Raji (cell line): Measurements from ENCODE around the gene KCNN3.

Experiments used
- POLR2A ChIP-seq: IDR thresholded peaks from 2 replicates; pipeline ENCODE4 v1.6.1; 2011; ENCODE audit warnings: low read depth, low read length, control low read depth; ENCODE audit not compliant: insufficient read depth

KCNN3 gene

GRCh38 chr1:154775621-154776605 lies 94.2 kb downstream of the KCNN3 start:
- no peak for TF ChIP-seq POLR2A

DNA sequence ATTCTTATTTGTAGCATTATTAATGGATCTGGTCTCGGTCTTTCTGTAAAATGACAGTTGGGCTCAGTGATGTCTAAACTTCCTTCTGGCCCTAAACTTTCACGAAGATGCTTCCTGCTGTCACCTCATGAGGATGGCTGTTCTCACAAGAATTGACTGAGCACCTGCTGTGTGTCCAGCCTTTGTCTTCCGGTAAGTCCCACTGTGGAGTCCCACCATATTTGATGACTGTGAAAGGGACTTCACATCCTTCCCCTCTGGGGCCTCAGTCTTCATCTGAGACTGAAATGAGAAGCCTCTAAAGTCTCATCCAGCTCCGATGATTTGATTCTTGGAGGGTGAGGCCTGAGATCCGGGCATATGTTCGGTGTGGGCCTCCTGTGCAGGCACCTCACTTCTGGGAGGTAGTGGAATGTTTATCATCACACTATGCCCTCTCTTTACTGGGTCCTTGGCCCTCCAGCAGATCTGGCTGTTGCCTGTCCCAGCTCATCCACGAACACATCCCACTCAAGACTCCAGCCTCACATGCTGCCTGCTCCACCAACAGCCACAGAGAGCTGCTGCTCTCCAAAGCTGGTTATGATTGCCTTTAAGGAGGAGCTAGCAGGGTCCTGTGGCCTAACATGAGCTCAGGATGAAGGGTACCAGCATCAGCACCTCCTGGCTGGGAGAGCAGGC lies 95.8 kb downstream of the KCNN3 start:
- TF ChIP-seq POLR2A = no peak

- TF ChIP-seq POLR2A = no peak
These were observed 96.5 kb downstream of the KCNN3 start for GRCh38 chr1:154773551-154773950.

GRCh38 chr1:154772606-154773506 lies 97.2 kb downstream of the KCNN3 start:
- no peak for TF ChIP-seq POLR2A

- no peak for TF ChIP-seq POLR2A
These were observed 98.0 kb downstream of the KCNN3 start for GRCh38 chr1:154772056-154772455.

DNA sequence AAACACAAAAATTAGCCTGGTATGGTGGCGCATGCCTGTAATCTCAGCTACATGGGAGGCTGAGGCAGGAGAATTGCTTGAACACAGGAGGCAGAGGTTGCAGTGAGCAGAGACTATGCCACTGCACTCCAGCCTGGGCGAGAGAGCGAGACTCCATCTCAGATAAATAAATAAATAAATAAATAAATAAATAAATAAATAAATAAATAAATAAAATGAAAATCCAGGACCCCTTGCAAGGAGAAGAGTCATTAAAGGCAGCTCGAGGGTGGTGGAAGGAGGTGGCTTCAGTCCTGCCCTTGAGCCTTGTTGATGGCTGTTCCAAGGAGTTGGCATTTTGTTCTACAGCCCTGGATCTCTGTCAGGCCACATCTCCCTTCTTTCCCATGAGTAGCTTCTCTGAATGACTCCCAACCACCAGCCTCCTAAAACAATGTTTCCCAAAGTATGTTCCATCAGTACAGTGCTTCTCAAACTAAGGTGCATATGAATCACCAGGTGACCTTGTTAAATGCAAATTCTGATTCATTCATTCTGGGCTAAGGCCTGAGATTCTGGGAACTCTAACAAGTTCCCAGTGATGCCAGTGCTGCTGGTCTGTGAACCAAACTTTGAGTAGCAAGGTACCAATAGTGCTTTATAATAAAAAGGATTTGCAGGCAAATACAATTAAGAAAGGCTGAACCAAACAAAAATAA lies 99.0 kb downstream of the KCNN3 start:
- TF ChIP-seq POLR2A = no peak

GRCh38 chr1:154769193-154769895 lies 100.7 kb downstream of the KCNN3 start:
- TF ChIP-seq POLR2A = no peak

GRCh38 chr1:154768456-154769125 lies 101.5 kb downstream of the KCNN3 start:
- TF ChIP-seq POLR2A = no peak

DNA sequence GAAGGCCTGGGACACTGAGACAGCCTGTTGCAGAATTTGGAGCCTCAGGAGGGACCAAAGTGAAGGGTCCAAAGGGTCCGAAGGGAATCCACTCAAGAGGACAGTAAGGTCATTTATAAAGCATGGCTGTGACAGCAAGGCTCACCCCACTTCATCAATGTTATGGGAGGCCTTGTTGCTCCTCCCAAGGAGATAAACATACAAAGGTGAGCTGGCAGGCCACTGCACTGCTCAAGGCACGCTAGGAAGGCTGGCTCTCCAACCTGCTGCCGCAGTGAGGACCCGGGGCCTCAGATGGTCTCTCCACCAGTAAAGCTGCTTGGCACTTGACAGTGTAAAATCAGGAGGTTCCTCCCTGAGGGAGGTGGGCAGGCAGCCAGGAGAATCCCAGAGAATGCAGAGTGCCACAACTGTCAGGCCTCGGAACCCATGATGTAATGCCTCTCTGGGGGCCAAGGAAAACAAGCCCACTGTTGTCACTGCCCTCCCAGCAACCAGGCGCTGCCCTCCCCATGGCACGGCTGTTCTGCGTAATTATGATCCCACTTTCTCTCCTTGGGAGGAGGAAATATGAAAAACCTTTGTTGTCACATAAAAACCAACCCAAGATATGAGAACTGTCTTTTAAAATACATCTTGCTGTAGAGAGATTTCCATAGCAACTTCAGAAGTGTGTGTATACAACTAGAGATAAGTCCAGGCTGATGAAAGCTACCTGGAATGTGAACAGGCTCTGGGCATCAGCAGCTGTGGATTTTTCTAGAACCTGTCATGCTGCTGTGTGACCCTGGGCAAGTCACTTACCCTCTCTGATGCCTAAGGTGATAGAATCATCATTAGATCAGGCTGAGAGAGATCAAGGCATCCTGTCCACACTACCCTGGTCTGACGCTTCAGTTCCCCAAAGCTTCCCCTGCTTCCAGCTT lies 102.5 kb downstream of the KCNN3 start:
- TF ChIP-seq POLR2A = no peak

DNA sequence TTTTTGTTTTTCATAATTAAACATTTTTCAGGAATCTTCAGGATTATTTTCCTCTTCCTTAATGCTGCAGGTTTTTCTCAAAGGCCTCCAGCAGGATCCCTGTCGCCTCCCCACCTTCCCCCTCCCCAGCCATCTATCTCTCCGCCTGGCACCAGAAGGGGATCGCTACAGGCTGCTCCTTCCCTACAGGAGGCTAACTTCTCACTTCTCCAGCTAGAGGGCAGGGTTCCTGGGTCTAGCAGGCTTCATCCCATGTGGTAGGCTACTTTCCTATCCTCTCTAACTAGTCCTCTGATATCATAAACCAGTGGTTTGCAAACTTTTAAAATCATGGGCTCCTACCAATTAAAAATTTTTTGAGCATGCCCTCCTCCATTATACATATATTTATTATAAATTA lies 104.1 kb downstream of the KCNN3 start:
- TF ChIP-seq POLR2A = no peak

DNA sequence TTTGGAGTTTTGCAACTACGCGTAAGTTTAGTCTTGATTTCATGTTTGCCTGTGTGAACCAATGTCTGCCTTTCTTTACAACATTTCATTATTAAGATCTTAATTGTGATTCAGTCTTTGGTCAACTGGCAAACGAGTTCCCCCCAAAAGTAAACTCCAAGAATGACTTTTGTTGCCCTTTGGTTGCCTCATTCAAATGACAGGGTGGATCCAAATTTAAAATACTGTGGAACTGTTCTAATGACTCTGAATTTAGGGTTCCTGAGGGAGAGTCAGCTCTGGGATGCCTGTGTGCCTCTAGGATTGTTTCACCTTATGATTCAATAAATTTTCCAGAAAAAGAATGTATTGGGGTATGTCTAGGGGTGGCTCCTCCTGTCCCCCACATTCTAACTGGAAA lies 105.3 kb downstream of the KCNN3 start:
- no peak for TF ChIP-seq POLR2A

DNA sequence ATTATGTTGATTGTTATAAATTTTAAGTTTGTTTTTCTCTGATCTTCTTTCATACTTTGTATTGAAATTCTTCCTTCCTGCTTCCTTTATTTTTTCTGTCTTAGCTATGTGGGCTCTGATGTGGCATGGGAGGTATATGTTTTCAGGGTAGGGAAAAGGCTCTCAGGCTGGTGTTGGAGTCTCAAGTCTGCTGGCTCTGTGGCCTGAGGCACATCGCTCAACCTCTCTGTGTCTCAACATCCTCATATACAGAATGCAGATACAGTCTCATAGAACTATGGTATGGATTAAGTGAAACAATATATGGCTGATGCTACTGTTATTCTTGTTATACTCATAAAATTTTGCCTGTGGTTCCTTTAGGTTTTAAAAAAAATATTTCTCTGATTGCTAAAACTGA lies 105.9 kb downstream of the KCNN3 start:
- no peak for TF ChIP-seq POLR2A
